AG09309 (cell line): ENCODE measurements around the gene CDKN2AIPNL.
"Not testable (repeated sequence)": the region's sequence is repeated elsewhere in the genome, so short reads cannot be mapped to it uniquely, and the experiment has no call there.

Source experiments
- DNase-seq: peaks from one replicate; pipeline ENCODE4 v3.0.0-alpha.2; 2010; ENCODE audit warnings: low read depth
- H3K4me3 ChIP-seq: 2 replicates; pipeline ENCODE4 v1.5.1; 2011; ENCODE audit warnings: mild to moderate bottlenecking, low read depth, low read length, moderate library complexity; ENCODE audit not compliant: control insufficient read depth
- TF ChIP-seq, protein P1 (sequence below): IDR thresholded peaks from 2 replicates; pipeline ENCODE4 v1.5.1; 2011; ENCODE audit warnings: mild to moderate bottlenecking, low read depth, low read length, inconsistent platforms; ENCODE audit not compliant: insufficient read depth, control insufficient read depth; ENCODE audit errors: missing control alignments

CDKN2AIPNL gene

DNA sequence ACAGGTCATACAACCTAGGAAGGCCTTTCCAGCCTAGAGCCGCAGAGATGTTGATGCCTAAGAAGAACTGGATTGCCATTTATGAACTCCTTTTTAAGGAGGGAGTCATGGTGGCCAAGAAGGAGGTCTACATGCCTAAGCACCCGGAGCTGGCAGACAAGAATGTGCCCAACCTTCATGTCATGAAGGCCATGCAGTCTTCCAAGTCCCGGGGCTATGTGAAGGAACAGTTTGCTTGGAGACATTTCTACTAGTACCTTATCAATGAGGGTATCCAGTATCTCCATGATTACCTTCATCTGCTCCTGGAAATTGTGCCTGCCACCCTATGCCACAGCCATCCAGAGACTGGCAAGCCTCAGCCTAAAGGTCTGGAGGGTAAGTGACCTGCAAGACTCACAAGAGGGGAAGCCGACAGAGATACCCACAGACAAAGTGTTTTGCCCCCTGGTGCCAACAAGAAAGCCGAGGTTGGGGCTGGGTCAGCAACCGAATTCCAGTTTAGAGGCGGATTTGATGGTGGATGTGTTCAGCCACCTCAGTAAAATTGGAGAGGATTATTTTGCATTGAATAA, 11.2 kb upstream of the CDKN2AIPNL start:
- no peak overlapping the region for H3K4me3 ChIP-seq
- DNase-seq = no peak
- TF ChIP-seq, protein P1, sequence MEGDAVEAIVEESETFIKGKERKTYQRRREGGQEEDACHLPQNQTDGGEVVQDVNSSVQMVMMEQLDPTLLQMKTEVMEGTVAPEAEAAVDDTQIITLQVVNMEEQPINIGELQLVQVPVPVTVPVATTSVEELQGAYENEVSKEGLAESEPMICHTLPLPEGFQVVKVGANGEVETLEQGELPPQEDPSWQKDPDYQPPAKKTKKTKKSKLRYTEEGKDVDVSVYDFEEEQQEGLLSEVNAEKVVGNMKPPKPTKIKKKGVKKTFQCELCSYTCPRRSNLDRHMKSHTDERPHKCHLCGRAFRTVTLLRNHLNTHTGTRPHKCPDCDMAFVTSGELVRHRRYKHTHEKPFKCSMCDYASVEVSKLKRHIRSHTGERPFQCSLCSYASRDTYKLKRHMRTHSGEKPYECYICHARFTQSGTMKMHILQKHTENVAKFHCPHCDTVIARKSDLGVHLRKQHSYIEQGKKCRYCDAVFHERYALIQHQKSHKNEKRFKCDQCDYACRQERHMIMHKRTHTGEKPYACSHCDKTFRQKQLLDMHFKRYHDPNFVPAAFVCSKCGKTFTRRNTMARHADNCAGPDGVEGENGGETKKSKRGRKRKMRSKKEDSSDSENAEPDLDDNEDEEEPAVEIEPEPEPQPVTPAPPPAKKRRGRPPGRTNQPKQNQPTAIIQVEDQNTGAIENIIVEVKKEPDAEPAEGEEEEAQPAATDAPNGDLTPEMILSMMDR = no peak

DNA sequence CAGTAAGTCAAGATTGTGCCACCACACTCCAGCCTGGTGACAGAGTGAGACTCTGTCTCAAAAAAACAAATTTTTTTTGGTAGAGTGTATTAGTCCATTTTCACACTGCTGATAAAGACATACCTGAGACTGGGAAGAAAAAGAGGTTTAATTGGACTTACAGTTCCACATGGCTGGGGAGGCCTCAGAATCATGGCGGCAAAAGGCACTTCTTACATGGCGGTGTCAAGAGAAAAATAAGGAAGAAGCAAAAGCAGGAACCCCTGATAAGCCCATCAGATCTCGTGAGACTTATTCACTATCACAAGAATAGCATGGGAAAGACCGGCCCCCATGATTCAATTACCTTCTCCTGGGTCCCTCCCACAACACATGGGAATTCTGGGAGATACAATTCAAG, 9.4 kb upstream of the CDKN2AIPNL start:
- H3K4me3 ChIP-seq, DNase-seq: not testable (repeated sequence)

DNA sequence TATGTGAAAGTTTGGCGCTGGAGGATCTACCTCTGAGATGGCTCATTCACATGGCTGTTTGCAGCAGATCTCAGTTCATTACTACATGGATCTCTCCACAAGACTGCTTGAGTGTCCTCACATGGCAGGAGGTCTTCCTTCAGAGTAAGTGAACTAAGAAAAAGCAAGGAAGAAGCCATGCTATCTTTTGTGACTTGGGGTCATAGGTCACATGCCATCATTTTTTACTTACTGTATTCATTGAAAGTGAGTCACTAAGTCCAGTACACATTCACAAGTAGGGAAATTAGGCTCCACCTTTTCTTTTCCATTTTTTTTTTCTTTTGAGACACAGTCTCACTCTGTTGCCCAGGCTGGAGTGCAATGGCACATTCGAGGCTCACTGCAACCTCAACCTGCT, 8.7 kb upstream of the CDKN2AIPNL start:
- H3K4me3 ChIP-seq = no peak overlapping the region
- TF ChIP-seq, protein P1 = no peak
- DNase-seq = no peak

DNA sequence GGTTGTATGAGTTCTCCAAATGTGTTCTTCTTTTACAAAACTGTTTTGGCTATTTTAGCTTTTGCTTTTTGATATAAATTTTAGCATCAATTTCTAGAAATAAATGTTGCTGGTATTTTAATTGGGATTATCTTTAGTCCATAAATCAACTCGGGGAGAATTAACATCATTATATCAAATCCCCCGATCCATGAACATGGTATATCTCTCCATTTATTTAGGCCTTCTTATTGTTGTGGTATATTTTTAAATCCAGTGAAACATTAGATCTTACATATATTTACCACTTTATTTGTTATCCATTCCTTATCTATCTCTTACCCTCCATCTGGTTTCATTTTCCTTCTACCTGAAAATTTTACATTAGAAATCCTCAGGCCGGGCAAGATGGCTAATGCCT, 7.3 kb upstream of the CDKN2AIPNL start:
- TF ChIP-seq, protein P1 = no peak
- DNase-seq = no peak
- no peak overlapping the region for H3K4me3 ChIP-seq

DNA sequence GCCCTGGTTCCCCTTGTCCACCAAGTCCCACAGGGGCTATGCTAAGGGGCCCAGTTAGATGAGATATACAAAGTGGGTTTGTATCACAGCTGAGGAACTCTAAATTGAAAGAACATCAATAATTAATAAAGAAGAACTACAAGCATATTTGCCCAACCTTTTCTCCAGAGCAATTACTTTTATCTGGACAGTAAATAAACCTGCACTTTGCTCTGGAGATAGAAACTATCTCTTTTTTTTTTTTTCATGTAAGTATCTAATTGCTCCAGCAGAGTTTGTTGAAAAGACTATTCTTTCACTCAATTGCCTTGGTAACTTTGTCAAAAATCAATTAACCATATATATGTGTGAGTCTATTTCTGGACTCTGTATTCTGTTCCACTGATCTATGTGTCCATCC, 6.0 kb upstream of the CDKN2AIPNL start:
- no peak for DNase-seq
- TF ChIP-seq, protein P1 = no peak
- H3K4me3 ChIP-seq = no peak overlapping the region

DNA sequence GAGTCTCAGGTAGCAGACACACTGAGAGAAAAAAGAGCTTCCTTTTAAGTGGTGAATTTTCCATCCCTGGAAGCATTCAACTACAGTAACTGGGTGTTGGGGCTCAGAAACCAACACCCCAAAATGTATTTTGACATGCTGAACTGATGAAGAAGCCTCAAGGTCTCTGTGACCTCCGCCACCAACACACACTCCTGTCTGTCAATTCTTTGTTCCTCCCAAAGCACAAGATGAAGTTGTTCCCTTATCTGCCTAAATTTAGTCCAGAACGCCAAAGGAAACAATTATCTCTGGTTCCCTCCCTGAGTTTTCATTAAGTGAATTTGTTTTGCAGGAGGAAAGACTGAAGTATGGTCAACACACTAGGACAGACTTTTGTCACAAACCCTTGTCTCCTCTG, 1.4 kb upstream of the CDKN2AIPNL start:
- TF ChIP-seq, protein P1 = no peak
- H3K4me3 ChIP-seq = no peak overlapping the region
- DNase-seq = no peak

DNA sequence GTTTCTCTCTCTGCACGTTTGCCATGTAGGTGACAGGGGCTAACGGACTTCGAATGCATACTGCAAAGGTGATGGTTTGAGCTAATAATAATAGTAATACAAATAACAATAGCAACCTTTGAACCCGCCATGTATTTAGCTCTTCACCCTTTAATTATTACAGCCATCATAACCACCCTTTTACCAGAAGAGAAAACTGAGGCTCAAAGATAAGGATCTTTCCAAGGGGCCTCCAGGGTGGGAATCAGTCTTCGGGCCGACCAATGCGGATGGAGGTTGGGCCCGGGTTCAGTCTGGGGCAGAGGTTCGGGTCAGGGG, 494 bp downstream of the CDKN2AIPNL start:
- TF ChIP-seq, protein P1 = no peak
- no peak for DNase-seq

More for the DNA sequence above, 494 bp downstream of the CDKN2AIPNL start:
- H3K4me3 ChIP-seq = peak overlapping the region; percentile 60
